ENCODE measurements around the gene ADAMTSL4.
"Not testable (repeated sequence)": the region's sequence is repeated elsewhere in the genome, so short reads cannot be mapped to it uniquely, and the experiment has no call there.

The ADAMTSL4 gene

DNA sequence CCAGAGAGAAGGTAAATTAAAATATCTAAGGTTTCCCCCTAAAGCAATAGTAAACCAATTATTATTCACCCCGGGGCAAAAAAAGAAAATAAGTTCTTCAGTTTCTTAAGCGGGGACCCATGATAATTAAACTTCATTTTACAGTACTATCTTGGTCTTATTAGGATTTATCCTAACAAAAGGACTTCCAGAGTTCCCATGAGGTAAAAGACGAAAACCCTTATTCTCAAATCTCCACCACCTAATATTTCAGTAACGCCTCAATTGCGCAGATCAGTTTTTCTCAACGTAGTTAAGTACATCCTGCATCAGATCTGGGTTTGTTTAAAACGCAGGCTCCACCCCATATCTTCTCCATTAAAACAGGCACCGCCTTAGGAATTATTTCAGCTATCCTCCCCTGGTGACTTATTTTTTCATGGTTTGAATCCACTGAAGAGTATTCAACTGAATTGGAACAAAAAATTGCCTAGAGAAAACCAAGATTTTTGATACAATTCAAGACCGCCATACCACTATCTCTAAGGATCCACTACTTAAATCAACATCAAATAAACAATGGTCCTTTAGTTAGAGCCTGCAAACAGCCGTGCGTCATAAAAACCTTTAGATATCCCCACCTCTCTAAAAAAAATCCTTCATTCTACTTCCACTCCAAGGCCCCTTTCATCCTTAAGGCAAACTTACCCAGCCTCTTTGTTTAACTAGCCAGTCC is 28.5 kb downstream of the ADAMTSL4 start:
- Mint-ChIP-seq H3K27ac (peak overlapping the region; percentile 99), H3K27me3 (no peaks in the 10 kb centered on the region), H3K4me3 (peak overlapping the region; percentile 100), H3K9me3 (no peaks in the 10 kb centered on the region), H3K4me1 (ENCODE audit: low read depth) (peaks cover 60% of the 10 kb centered on the region), H3K36me3 (ENCODE audit: low read depth) (peaks cover 67% of the 10 kb centered on the region)

DNA sequence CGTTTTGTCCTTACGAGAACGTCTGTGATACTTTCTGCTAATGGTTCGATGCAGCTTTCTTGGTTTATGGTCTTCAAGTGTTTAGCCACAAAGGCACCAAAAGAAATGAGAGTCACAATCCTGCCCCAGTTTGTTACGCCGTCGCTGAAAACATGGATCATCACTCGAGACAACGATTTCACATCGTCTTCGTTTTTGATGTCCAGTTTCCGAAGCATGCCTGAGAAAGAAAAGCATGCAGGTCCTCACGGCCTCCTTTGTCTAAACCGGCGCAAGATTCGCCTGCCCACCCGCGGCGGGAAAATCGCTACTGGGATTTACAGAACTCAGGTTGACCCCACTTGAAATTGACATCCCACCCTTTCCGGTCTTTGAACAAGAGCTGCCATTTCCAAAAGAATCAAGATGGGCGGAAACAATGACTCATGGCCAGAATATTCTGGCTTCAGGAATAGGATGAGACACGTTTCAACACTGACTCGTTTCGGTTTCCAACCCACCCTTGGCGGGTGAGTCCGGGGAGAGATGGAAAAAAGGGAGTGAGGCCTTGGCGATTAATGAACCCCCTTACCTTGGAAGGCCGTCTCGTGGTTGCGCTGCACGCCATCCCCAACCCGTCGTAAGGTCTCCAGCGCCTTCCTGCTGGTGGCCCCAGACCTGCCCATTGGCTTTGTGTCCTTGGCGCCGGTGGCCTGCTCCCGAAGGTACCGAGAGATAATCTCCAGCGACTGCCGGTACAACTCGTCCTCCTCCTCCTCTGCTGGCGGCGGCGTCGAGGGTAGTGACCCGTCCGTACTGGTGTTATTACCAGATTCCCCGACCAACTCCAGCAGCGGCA is 29.3 kb downstream of the ADAMTSL4 start:
- Mint-ChIP-seq H3K27ac (peak overlapping the region; percentile 99), H3K27me3 (no peaks in the 10 kb centered on the region), H3K36me3 (ENCODE audit: low read depth) (peaks cover 59% of the 10 kb centered on the region), H3K4me1 (ENCODE audit: low read depth) (peaks cover 53% of the 10 kb centered on the region), H3K4me3 (peak overlapping the region; percentile 100), H3K9me3 (no peaks in the 10 kb centered on the region)

DNA sequence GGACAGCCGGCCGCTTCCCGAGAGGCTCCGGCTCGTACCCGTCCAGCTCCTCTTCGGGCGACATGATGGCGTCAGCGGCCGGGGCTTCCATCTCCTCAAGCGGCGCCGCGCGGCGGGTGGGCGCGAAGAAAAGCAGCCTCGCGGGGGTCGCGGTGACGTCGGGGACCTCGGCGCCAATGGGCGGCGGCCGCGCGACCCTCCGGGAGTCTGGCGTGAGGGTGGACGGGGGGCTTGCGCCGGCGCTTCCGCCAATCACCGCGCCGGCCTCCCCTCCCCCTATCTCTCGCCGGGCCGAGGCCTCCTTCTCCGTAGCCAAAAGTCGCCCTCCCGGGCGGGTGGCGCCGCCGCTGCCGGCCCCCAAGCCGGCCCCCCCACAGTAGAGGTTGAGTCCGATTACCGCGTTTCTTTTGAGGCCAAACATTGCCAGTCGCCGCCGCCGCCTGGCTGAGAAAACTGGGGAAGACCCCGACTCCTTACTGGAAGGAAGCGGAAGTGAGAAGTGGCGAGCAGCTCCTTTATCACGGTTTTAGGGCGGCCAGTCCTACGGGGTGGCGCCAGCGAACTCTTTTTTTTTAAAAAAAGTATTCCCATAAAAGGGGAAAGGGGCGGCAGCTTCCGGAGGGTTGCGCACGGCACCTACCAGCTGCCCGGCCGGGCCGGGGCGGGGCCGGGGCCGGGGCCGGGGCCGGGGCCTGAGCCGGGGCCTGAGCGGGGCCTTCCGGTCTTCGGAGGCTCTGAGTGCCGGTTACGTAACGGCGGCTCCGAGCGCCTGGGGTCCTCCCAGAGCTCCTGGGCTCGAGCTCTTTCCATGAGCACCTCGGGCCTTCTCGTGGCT is 30.1 kb downstream of the ADAMTSL4 start, which contains the start of gene MCL1:
Gene MCL1, minus strand, starts transcription at position 501 of the 835 bp plus-strand sequence. Its CDS starts 80 bp downstream, at position 421.
- H3K27ac Mint-ChIP-seq: peak within 1 kb of the TSS; percentile 99
- peaks cover 44% of the 10 kb centered on the region for H3K4me1 Mint-ChIP-seq (ENCODE audit: low read depth)
- peaks cover 51% of the 10 kb centered on the region for H3K36me3 Mint-ChIP-seq (ENCODE audit: low read depth)
- no peaks in the 10 kb centered on the region for H3K27me3 Mint-ChIP-seq
- H3K9me3 Mint-ChIP-seq: no peaks in the 10 kb centered on the region
- H3K4me3 Mint-ChIP-seq: peak within 1 kb of the TSS; percentile 100

DNA sequence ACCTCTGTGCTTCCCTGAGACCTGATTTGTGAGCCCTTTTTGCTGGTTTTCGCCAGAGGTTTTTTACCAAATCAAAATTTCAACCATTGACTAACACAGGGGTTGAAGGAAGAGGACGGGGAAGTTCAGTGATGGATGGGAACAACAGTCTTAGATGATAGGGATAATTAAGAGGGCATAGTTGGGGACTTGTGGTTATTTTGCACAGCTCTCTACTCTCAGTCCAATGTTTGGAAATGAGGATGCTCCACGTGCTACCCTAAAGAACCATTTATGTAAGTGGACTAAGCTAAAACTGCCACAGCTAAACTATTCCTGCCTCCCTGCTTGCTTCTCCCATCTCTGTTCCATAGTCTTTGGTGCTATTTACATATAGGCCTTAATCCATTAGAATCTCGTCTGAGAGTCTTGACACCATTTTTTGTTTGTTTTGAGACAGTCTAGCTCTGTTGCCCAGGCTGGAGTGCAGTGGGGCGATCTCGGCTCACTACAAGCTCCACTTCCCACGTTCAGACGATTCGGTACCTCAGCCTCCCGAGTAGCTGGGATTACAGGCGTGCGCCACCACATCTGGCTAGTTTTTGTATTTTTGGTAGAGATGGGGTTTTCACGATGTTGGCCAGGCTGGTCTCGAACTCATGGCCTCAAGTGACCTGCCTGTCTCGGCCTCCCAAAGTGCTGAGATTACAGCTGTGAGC is 30.9 kb downstream of the ADAMTSL4 start:
- H3K9me3 Mint-ChIP-seq: no peaks in the 10 kb centered on the region
- peaks cover 37% of the 10 kb centered on the region for H3K4me1 Mint-ChIP-seq (ENCODE audit: low read depth)
- H3K27ac Mint-ChIP-seq: peak overlapping the region; percentile 93
- H3K4me3 Mint-ChIP-seq: peak overlapping the region; percentile 93
- H3K27me3 Mint-ChIP-seq: no peaks in the 10 kb centered on the region
- peaks cover 43% of the 10 kb centered on the region for H3K36me3 Mint-ChIP-seq (ENCODE audit: low read depth)

DNA sequence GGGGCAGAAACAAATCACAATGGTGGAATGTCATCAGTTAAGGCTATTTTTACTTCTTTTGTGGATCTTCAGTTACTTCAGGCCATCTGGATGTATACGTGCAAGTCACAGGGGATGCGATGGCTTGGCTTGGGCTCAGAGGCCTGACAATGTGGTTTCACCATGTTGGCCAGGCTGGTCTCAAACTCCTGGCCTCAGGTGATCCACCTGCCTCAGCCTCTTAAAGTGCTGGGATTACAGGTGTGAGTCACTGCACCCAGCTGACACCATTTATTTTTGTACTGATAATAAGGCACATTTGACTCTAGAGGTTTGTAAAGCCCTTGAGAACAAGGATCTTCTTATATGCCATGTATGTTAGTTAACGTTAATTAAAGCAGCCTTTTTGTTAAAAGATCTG is 31.8 kb downstream of the ADAMTSL4 start:
- Mint-ChIP-seq H3K4me3 (peak overlapping the region; percentile 93), H3K4me1 (ENCODE audit: low read depth) (peaks cover 31% of the 10 kb centered on the region), H3K27ac (peak overlapping the region; percentile 93), H3K36me3 (ENCODE audit: low read depth) (peaks cover 34% of the 10 kb centered on the region)
- not testable (repeated sequence) for H3K9me3 Mint-ChIP-seq, H3K27me3 Mint-ChIP-seq

DNA sequence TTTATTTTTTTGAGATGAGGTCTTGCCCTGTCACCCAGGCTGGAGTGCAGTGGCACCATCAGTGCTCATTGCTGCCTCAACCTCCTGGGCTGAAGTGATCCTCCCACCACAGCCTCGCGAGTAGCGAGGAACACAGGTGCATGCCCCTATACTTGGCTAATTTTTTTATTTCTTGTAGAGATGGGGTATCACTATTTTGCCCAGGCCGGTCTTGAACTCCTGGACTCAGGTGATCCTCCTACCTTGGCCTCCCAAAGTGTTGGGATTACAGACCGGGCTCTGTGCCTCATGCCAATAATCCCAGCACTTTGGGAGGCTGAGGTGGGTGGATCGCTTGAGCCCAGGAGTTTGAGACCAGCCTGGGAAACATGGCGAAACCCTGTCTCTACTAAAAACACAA is 32.2 kb downstream of the ADAMTSL4 start:
- not testable (repeated sequence) for H3K27me3 Mint-ChIP-seq, H3K9me3 Mint-ChIP-seq, H3K27ac Mint-ChIP-seq, H3K4me3 Mint-ChIP-seq
- peaks cover 30% of the 10 kb centered on the region for H3K36me3 Mint-ChIP-seq (ENCODE audit: low read depth)
- peaks cover 29% of the 10 kb centered on the region for H3K4me1 Mint-ChIP-seq (ENCODE audit: low read depth)

DNA sequence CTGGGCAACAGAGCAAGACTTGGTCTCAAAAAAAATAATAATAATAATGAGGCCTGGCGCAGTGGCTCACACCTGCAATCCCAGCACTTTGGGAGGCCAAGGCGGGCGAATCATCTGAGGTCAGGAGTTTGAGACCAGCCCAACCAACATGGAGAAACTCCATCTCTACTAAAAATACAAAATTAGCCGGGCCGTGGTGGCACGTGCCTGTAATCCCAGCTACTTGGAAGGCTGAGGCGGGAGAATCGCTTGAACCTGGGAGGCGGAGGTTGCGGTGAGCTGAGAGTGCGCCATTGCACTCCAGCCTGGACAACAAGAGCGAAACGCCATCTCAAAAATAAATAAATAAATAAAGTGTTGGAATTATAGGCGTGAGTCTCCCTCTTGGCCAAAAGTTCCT is 32.8 kb downstream of the ADAMTSL4 start:
- H3K4me1 Mint-ChIP-seq (ENCODE audit: low read depth): peaks cover 29% of the 10 kb centered on the region
- H3K36me3 Mint-ChIP-seq (ENCODE audit: low read depth): peaks cover 24% of the 10 kb centered on the region
- not testable (repeated sequence) for H3K27ac Mint-ChIP-seq, H3K4me3 Mint-ChIP-seq, H3K27me3 Mint-ChIP-seq, H3K9me3 Mint-ChIP-seq

DNA sequence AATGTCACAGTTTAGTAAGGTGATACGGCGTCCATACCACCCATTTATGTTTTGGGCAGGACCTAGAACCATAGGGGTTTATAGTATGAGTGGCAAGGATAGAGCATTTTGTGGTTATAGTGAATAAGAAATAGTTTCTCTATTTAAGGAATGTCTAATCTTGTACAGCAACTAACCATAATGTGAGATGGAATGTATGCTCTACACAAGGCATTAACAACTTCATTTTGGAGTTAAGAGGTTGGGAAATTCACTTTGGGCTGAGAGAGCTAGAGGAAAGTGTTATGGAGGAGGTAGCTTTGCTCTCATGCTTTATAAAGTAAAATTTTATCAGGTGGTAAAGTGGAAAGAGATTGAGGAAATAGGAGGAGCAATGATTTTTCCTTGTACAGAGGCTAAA is 33.2 kb downstream of the ADAMTSL4 start:
- peaks cover 20% of the 10 kb centered on the region for H3K36me3 Mint-ChIP-seq (ENCODE audit: low read depth)
- no peak overlapping the region for H3K4me3 Mint-ChIP-seq
- peak overlapping the region; percentile 32 for H3K27ac Mint-ChIP-seq
- H3K4me1 Mint-ChIP-seq (ENCODE audit: low read depth): peaks cover 29% of the 10 kb centered on the region
- no peaks in the 10 kb centered on the region for H3K27me3 Mint-ChIP-seq
- H3K9me3 Mint-ChIP-seq: no peaks in the 10 kb centered on the region

DNA sequence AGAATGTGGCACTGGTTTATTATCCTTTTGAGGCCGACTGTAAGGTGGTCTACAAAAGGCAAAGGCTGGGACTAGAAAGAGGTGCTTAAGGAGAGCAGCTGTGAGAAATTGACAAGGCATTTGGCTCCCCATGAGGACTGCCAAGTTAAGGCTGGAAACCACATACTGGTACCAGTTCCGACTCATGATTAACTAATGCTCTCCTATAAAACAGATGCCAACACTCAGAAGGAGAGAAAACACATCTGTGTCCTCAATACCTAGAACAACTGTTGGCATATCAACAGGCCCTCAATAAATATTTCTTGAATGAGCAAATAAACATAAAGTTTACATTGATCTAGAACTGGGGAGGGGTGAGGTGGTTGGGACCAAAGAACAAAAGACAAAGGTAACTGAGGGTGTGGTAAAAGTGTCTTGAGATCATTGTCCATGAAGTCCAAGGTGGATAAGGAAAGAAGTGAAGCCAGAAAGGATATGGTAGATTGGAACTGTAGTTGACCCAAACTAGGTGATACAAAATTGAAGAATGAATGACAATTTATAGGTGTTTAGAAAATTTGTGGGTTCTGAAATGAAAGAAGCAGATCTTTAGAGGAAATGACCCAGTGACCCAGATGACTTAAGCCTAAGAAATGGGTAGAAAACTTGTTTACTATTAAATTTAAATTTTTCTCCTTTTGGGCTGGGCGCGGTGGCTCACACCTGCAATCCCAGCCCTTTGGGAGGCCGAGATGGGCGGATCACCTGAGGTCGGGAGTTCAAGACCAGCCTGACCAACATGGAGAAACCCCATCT is 47.1 kb downstream of the ADAMTSL4 start:
- Mint-ChIP-seq H3K27ac (no peak overlapping the region), H3K36me3 (ENCODE audit: low read depth) (no peaks in the 10 kb centered on the region), H3K4me1 (ENCODE audit: low read depth) (peaks cover 6% of the 10 kb centered on the region), H3K27me3 (no peaks in the 10 kb centered on the region), H3K9me3 (no peaks in the 10 kb centered on the region), H3K4me3 (no peak overlapping the region)

DNA sequence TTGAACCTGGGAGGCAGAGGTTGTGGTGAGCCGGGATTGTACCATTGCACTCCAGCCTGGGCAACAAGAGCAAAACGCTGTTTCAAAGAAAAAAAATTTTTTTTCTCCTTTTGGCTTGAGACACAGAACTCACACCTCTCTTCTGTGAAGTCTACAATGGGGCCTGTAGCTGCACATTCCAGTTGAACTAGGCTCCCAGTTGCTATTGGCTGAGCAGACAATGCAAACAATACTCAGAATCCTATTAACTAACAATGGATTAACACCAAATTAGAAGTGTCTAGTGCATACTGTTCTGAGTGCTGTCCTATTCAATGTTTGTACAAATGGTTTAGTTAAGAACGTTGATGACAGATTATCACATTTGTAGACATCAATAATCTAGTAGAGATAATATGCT is 47.8 kb downstream of the ADAMTSL4 start:
- H3K27ac Mint-ChIP-seq: no peak overlapping the region
- no peaks in the 10 kb centered on the region for H3K36me3 Mint-ChIP-seq (ENCODE audit: low read depth)
- peaks cover 6% of the 10 kb centered on the region for H3K4me1 Mint-ChIP-seq (ENCODE audit: low read depth)
- no peaks in the 10 kb centered on the region for H3K9me3 Mint-ChIP-seq
- no peak overlapping the region for H3K4me3 Mint-ChIP-seq
- no peaks in the 10 kb centered on the region for H3K27me3 Mint-ChIP-seq

DNA sequence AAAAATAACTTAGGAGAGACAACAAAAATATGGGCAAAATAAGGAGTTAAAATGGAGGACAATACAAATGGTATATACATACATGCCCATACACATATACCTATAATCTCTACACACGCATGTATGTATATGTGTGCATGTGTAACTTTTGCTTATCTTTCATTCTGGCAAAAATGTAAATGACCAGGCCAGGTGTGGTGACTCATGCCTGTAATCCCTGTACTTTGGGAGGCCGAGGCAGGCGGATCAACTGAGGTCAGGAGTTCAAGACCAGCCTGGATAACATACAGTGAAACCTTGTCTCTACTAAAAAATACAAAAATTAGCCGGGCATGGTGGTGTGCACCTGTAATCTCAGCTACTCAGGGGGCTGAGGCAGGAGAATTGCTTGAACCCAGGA is 49.1 kb downstream of the ADAMTSL4 start:
- not testable (repeated sequence) for H3K4me3 Mint-ChIP-seq; H3K27me3 Mint-ChIP-seq; H3K36me3 Mint-ChIP-seq (ENCODE audit: low read depth); H3K27ac Mint-ChIP-seq; H3K9me3 Mint-ChIP-seq; H3K4me1 Mint-ChIP-seq (ENCODE audit: low read depth)

DNA sequence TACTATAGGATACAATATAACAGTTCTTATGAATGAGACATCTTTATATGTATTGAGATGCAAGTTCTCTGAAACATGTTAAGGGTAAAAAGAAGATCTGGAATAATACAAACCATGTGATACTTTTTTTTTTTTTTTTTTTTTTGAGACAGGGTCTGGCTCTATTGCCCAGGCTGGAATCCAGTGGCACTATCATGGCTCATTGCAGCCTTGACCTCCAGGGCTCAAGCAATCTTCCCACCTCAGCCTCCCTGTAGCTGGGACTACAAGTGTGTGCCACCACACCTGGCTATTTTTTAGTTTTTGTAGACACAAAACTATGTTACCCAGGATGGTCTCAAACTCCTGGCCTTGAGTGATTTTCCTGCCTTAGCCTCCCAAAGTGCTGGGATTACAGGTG is 52.3 kb downstream of the ADAMTSL4 start:
- Mint-ChIP-seq H3K4me1 (ENCODE audit: low read depth) (peaks cover 27% of the 10 kb centered on the region), H3K27me3 (no peaks in the 10 kb centered on the region), H3K27ac (no peak overlapping the region), H3K36me3 (ENCODE audit: low read depth) (peaks cover 15% of the 10 kb centered on the region), H3K9me3 (no peaks in the 10 kb centered on the region), H3K4me3 (no peak overlapping the region)

DNA sequence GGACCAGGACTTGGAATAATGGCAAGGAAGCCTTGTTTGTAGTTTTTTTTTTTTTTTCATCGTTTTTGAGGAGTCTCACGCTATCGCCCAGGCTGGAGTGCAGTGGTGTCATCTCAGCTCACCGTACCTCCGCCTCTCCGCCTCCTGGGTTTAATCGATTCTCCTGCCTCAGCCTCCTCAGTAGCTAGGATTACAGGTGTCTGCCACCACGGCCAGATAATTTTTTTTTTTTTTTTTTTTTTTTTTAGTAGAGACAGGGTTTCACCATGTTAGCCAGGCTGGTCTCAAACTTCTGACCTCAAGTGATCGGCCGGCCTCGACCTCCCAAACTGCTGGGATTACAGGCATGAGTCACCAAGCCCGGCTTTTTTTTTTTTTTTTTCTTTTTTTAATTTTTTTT is 53.2 kb downstream of the ADAMTSL4 start:
- not testable (repeated sequence) for H3K4me3 Mint-ChIP-seq, H3K27ac Mint-ChIP-seq, H3K9me3 Mint-ChIP-seq, H3K27me3 Mint-ChIP-seq
- peaks cover 29% of the 10 kb centered on the region for H3K4me1 Mint-ChIP-seq (ENCODE audit: low read depth)
- H3K36me3 Mint-ChIP-seq (ENCODE audit: low read depth): peaks cover 16% of the 10 kb centered on the region

DNA sequence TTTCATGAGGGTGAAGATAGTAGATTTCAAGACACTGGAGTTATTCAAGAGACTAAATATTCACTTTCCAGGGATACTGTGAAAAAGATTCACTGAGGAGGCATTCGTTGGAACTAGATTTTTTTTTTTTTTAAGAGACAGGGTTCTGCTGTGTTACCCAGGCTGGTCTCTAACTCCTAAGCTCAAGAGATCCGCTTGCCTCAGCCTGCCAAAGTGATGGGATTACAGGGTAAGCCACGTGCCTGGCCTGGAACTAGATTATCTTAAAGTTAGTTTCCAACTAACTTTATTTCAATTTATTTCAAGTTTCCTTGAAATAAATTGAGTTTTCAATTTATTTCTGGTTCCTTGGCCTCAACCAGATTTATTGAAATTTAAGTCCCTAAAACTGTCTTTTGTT is 54.5 kb downstream of the ADAMTSL4 start:
- peaks cover 29% of the 10 kb centered on the region for H3K4me1 Mint-ChIP-seq (ENCODE audit: low read depth)
- H3K27me3 Mint-ChIP-seq: no peaks in the 10 kb centered on the region
- no peak overlapping the region for H3K4me3 Mint-ChIP-seq
- H3K36me3 Mint-ChIP-seq (ENCODE audit: low read depth): peaks cover 16% of the 10 kb centered on the region
- no peaks in the 10 kb centered on the region for H3K9me3 Mint-ChIP-seq
- H3K27ac Mint-ChIP-seq: peak overlapping the region; percentile 41
